HG02970 (cell line): Measurements from ENCODE around the gene GNB3.

ENCODE experiments used
- ATAC-seq: cut with Tn5 transposase; IDR thresholded peaks from one replicate; pipeline ENCODE4 v1.9.1; 2021; ENCODE audit warnings: mild to moderate bottlenecking, moderate library complexity, moderate number of reproducible peaks; ENCODE audit not compliant: unreplicated experiment, low FRiP score

Gene GNB3

DNA sequence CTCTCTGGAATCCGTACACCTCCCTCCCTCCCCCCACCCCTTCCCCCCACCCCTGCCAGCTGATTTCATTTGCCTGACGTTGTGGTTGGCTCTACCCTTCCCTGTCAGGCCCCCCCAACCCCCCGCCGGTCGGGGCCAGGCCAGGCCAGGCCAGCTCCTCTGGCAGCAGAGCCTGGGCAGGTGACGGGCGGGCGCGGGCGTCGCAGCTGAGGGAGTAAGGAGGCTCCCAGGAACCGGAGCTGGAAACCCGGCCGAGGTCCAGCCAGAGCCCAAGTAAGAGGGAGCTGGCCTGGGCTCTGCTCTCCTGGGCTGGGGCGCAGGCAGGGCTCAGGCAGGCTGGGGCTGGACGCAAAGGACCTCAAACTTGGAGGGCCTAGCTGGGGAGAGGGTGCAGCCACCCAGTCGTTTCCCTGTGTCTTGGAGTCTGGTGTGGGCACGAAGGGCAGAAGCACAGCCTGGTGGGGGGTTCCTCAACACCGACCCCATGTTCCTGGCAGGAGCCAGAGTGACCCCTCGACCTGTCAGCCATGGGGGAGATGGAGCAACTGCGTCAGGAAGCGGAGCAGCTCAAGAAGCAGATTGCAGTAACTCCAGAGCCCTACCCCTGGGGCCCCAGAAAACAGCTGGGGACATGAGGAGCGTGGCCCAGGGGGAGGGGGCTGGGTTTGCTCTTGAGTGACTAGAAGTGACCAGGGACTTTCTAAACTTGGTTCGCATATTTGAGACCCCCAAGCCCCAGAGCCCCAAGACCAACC is at the start of gene GNB3:
Gene GNB3 (plus strand): TSS at position 165 of the 755 bp plus-strand sequence. CDS start 363 bp downstream, at position 528.
- ATAC-seq, result no peak

DNA sequence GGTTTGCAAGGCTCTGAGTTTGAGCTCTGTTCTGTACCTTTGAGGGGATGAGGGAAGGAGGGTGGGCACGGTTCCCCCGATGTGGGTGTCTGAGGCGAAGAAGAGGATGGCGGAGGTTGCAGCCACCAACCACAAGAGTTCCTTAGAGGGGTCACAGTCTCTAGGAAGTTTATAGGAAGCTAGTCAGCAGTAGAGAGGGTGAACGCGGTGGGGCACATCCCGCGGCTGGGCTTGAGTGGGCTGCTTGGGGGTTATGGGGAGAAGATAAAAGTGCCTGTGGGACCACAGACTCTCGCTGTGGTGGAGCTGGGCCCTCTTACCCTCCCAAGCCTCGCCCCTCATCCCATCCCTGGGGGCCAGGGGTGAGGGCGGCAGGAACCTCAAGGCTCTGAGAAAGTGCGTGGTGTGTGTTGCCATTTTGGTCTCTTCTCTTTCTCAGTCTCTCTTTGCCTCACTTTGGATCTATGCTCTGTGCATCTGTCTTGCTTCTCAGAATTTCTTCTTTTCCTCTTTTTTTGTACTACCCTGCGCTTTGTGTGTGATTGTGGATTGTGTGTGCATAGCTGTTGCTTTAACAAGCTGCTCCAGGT is 48.7 kb upstream of the GNB3 start:
- no peak for ATAC-seq

DNA sequence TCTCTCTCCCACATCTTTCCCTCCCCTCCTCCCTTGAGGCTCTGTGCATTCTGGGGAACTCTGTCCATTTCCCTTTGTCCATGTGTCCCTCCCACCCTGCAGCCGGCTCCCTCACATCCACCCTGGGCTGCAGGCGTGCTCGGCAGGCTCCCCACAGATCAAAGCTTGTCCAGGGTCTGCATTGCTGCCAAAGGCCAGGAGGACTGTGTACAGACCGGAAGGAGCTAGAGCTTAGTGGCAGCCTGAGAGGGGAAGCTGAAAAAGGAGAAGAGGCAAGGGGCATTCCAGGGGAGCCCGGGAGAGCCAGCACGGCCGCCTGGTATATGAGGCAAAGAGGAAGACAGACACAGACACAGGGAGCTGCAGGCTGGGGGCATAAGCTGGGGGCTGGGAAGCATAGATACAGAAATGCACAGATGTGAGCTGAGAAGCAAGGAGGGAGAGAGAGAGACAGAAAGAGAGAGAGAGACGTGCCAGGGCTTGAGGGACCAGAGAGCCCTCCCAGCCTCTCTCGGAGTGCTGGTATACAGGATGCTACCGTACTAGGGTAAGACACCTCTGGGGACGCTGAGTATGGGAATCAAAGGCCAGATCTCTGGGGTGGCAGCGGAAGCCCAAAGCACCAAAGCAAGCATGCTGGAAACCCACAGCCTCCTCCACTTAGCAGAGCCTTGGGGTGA is 48.1 kb upstream of the GNB3 start:
- ATAC-seq, result no peak

DNA sequence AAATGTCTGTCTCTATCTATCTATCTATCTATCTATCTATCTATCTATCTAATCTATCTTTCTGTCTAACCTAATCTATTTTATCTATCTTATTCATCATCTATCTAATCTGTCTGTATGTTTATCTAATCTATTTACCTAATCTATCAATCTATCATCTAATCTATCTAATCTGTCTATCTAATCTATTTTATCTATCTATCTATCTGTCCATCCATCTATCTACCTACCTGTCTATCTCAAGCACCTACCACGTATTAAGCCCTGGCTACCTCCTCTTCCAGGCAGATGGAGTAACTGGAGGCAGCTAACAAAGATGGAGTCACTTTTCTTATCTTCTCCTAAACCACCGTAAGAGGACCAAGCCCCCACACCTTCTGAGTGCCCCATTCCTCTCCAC is 45.6 kb upstream of the GNB3 start:
- ATAC-seq, result no peak

DNA sequence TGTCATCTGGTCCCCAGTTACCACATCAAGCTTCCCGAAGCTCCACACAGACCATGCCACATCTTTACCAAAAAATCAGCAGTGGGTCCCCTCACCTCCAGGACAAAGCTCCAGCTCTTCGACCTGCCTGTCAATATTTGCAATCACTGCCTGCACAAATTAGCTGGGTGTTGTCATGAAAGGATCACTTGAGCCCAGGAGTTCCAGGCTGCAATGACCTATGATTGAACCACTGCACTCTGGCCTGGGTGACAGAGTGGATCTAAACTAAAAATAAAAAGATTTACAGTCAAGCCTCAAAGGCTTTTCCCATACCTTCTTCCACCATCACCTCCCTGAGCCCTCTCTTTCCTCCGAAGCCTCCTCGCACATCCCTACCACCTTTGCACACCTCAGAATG is 44.1 kb upstream of the GNB3 start:
- no peak for ATAC-seq

DNA sequence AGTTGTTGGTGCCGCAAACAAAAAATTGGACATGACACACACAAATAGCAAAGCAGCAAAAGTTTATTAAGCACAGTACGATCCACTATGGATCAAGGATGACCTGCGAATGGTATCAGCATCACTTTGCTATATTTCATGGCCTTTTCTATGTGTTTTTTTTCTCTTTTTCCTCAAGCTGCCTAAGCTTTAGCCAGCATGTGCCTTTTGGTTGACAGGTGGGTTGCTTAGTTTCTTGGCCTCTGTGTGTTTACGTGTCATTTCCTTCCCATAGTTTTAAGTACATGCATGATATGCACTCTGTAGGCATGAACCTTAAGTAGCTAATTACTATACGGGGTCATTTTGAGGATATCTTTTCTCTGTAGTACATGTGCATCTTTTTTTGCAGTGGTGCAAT is 41.6 kb upstream of the GNB3 start:
- ATAC-seq, result no peak

DNA sequence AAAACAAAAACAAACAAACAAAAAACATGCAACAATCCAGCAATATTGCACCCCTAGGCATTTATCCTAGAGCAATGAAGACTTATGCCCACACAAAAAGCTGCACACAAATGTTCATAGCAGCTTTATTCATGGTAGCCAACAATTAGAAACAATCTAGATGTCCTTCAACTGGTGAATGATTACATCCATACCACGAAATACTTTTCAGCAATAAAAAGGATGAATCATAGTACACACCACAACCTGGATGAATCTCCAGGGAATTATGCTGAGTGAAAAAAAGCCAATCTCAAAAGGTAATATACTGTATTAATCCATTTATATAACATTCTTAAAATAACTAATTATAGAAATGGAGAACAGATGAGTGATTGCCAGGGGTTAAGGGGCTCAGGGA is 33.6 kb upstream of the GNB3 start:
- ATAC-seq, result no peak

DNA sequence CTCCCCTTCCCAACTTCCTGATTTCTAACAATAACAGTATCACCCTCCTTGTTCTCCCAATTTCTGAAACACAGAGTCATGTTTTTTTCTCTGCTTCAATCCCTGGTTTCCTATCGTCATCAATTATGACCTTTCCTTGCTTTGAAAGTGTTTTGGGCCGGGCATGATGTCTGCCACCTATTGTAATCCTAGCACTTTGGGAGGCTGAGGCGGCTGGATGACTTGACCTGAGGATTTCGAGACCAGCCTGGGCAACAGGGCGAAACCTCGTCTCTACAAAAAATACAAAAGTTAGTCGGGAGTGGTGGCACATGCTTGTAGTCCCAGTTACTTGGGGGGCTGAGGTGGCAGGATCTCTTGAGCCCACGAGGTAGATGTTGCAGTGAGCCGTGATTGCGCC is 31.7 kb upstream of the GNB3 start:
- ATAC-seq, result no peak

DNA sequence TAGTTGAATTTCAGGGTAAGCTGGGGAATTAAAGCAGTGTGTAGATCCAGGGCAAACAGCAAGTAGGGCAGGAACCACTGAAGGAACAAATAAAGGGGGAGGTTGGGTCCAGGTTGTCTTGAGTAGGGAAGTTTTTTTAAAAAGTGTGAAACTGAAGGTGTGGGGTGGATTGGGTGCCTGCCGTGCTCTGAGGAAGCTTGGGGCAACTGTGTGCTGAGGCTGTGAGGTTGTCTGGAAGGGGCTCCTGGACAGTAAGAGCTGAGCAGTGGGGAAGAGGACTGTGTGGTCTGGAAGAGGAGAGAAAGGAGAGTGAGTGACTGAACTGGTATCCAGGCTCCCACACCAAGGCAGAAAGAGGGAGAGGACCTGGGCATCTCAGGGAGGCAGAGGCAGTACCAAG is 30.0 kb upstream of the GNB3 start:
- ATAC-seq, result no peak

DNA sequence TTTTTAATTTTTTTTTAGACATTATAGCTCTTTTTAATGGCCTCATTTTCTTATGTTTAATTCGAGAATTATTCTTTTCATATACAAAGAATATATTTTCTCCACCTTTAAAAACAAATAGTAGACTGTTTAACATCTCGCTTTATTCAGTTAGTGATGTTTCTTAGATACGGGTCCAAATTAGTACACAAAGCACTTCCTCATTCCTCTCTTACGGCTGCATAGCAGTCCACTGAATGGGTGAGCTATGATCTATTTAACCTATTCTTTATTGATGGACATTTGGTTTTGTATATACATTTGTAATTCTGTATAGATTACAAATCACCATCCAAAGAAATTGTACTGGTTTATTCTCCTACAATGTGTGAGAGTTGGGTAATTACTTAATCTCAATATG is 27.4 kb upstream of the GNB3 start:
- ATAC-seq, result no peak

DNA sequence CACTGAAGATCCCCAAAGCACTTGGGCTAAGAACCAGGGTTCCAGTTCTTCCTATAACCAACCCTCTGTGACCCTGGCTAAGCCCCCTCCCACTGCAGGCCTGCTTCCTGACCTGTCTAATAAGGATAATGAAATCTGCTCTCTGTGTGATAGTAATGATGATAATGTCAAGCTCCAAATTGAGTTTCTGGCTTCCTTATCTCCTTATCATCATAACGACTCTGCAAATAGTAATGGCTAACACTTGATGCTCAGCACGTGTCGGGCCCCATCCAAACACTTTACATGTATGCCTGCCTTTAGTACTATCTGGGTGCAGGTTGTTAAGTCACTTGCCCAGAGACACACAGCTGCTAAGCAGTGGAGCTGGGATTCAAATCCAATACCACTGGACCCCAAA is 24.1 kb upstream of the GNB3 start:
- no peak for ATAC-seq

DNA sequence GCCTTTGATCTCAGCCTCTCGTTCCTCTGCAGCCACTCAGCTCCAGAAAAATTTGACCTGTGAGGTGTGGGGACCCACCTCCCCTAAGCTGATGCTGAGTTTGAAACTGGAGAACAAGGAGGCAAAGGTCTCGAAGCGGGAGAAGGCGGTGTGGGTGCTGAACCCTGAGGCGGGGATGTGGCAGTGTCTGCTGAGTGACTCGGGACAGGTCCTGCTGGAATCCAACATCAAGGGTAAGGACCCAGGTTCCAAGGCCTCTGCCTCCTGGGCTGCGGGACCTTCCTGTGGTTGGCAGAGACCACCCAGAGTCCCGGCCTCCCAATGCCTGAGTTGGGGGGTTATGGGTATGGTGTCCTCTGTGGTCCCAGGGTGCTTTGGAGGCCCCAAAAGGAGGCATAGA is 23.6 kb upstream of the GNB3 start:
- ATAC-seq, result no peak

DNA sequence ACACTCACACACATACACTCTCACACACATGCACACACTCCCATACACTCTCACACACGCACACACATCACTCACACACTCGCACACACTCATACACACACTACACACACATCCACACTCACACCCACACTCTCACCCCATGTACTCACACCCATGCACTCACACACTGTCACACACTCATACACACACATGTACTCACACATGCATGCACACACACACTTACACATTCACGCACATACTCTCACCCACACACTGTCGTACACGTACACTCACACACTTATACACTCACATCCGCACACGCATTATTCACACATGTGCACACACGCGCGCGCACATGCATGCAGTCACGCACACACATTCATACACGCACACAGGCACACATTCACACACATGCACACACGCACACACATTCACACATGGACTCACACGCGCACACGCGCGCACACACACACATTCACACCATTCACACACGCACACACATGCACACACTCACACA is 23.0 kb upstream of the GNB3 start:
- no peak for ATAC-seq

DNA sequence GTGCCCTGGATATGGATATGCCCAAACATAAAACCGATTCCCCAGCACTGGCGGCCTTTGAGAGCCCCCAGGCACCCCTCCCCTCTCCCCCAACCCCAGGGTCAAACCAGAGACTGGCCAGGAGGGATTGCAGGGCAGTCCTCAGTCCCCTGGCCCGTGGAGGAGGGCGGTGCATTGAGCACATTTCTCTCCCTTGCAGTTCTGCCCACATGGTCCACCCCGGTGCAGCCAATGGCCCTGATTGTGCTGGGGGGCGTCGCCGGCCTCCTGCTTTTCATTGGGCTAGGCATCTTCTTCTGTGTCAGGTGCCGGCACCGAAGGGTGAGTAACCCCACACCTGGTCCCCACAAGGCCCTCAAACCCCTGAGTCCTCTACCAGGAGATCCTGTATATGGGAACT is 22.5 kb upstream of the GNB3 start:
- ATAC-seq, result no peak

DNA sequence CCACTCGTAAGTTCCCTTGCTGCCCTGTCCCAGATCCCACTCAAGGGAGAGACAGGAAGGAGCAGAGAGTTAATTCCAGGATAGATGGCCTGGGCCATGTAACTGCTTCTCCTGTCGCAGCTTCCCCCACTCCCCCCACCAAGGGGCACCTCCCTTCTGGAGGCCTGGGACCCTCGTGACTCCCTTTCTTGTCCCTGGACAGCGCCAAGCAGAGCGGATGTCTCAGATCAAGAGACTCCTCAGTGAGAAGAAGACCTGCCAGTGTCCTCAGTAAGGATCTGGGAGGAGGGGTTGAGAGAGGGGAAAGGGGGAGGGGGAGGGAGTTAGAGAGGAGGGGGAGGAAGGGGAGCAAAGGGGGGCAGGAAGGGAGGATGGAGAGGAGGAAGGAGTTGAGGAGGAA is 22.1 kb upstream of the GNB3 start:
- no peak for ATAC-seq

DNA sequence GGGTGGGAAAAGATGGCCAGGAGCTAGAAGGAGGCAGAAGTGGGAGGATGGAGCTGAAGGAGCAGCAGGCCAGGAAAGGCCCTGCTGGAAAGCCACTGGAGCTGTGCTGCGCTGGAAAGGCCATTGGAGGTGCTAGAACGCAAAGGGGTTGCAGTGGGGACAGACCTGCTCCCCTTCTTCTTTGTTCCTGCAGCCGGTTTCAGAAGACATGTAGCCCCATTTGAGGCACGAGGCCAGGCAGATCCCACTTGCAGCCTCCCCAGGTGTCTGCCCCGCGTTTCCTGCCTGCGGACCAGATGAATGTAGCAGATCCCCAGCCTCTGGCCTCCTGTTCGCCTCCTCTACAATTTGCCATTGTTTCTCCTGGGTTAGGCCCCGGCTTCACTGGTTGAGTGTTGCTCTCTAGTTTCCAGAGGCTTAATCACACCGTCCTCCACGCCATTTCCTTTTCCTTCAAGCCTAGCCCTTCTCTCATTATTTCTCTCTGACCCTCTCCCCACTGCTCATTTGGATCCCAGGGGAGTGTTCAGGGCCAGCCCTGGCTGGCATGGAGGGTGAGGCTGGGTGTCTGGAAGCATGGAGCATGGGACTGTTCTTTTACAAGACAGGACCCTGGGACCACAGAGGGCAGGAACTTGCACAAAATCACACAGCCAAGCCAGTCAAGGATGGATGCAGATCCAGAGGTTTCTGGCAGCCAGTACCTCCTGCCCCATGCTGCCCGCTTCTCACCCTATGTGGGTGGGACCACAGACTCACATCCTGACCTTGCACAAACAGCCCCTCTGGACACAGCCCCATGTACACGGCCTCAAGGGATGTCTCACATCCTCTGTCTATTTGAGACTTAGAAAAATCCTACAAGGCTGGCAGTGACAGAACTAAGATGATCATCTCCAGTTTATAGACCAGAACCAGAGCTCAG is 21.4 kb upstream of the GNB3 start:
- ATAC-seq, result no peak

DNA sequence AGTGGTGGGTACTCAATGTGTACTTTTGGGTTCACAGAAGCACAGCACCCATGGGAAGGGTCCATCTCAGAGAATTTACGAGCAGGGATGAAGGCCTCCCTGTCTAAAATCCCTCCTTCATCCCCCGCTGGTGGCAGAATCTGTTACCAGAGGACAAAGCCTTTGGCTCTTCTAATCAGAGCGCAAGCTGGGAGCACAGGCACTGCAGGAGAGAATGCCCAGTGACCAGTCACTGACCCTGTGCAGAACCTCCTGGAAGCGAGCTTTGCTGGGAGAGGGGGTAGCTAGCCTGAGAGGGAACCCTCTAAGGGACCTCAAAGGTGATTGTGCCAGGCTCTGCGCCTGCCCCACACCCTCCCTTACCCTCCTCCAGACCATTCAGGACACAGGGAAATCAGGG is 20.6 kb upstream of the GNB3 start:
- ATAC-seq, result no peak

DNA sequence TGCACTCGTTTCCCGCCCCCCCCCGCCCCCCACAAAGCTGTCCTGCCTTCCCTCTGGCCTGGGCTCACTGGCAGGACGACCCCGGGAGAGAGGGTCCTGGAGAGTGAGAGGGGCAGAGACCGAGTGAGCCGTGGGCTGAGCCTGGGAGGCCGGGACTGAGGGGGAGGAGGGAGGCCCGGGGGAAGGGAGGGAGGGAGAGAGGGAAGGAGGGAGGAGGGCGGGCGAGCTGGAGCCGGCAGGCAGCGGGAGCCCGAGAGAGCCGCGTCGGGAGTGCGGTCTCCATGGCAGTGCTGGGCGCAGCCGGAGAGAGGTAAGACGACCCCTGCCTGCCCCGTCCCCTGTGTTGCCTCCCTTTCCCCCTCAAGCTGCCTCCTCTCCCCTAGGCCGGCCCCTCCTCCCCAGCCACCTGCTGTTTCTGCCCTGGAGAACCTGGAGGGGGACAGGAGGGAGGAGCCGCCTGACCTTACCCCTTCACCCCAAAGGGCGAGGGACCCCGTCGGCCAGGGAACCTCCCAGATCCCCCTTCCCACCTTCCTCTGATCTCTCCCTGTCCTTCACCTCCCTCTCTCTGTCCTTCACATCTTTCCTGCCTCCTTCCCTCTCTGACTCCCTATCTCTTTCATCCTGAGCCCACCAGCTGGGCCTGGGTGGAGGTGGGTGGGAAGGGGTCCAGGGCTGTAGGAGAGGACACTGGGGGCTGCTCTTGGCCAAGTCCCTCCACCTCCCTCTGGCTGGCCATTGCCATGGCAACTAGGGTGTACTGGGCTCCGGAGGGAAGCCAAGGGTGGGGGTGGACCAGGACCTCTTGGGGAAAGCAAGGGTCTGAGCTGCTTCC is 18.9 kb upstream of the GNB3 start, which contains the start of gene GPR162:
Gene GPR162 (plus strand): TSS at position 231 of the 835 bp plus-strand sequence. CDS start 2,078 bp downstream, outside the sequence.
- no peak for ATAC-seq

DNA sequence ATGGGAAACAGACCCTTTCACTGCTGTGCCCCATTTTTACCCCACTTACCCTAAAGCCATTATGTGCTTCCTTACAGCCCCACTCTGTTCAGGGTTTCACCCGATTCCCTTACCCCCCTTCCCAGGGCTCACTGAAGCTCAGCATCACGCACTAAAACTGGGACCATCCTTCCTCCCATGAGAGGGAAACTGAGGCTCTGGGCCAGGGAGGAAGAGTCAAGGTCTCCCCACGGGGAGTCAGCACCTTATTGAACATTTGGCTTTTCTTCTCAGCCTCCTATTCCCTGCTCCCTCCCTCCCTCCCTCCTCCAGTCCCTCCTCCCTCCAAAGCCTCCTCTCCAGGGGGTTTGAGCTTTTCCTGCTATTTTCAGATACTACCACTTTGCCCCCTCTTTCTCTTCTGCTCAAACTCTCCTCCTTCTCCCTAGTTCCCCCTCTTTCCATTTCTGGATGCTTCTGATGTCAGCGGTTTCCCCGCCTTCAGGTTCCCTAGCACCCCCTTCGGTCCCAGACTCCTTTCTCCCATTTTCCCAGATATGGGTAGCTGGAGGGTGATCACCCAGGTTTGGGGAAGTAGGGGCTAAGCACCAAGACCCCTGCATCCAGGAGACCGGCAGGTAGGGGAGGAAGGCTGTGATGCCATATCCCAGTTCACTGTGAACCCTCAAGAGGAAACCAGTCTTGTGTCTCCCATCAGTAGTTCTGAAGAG is 18.1 kb upstream of the GNB3 start:
- ATAC-seq, result no peak
